HG02623 (cell line): ENCODE results near the gene ACTR2.
"Not testable (repeated sequence)": the region's sequence is repeated elsewhere in the genome, so short reads cannot be mapped to it uniquely, and the experiment has no call there.

Experiments
- ATAC-seq: cut with Tn5 transposase; IDR thresholded peaks from one replicate; pipeline ENCODE4 v1.9.1; 2021; ENCODE audit warnings: moderate library complexity; ENCODE audit not compliant: unreplicated experiment

ACTR2 gene

DNA sequence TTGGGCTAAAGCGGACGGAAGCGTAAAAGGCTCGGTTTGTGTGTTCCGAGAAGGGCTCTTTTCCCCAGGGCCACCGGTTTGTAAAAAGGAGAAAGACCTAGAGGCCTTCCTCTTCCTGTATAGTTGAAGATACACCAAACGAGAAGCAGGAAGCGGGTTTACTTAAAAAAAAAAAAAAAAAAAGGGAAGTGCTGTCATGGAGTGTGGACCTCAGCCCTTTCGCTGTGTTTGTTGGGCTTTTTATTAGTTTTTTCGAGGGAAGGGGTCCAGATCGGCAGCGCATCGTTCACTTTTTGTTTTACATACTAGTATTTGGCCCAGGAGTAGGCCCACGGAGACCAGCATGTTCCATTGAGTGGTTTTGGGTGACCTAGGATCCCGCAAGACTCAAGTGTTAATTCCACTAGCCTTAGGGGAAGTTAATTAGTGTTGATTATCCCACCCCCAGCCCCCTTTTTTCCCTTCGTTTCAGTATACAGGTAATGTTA is 676 bp downstream of the ACTR2 start:
- peak; percentile 29 for ATAC-seq

DNA sequence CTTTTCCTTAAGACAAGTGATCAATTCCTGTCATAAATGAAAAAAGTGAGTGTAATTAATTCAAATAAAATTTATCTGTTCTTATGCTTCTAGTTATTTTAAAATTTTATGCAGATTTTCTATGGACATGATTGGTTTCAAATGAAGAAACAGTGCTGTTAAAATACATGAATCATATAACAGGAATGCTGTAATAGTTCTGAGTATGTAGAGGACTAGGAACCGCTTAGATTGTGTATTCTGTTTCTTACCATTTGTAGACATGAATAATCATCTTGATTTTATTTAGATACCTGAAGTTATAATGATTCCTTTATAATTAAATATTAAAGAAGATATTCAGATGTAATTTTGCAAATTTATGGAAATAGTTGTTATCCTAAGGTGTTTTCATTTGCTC is 3.5 kb downstream of the ACTR2 start:
- no peak for ATAC-seq

GRCh38 chr2:65231892-65232477 is 4.4 kb downstream of the ACTR2 start:
- no peak for ATAC-seq

GRCh38 chr2:65232636-65233035 is 5.0 kb downstream of the ACTR2 start:
- ATAC-seq = no peak

DNA sequence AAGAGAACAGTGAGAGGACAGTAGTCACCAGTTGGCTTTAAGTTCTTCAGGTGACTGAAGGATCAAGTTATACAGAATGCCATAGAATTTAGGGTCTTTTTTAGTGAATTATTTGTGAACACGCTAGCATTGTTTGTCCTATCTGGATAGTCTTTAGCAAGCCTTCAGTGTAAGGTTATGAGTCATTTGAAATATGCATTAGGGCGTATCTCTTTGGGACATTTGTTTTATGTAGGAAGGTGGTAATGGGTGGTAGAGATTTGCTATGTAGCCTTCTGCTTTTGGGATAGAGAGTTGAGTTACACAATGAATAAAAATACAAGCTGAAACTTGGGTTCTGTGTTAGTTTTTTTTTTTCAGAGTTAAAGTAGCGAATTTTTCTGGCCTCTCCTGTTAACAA is 13.0 kb downstream of the ACTR2 start:
- no peak for ATAC-seq

DNA sequence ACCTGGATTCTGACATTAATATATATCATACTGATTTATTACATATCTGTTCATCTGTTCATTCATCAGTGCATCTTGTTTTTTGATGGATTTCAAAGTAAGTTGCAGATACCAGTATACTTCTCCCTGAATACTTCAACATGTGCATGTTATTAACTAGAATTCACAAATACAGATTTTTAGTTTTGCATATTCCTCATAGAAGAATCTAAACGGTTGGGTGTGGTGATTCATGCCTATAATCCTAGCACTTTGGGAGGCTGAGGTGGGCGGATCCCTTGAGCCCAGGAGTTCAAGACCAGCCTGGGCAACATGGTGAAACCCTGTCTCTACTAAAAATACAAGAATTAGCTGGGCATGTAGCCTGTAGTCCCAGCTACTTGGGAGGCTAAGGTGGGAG is 16.8 kb downstream of the ACTR2 start:
- ATAC-seq = not testable (repeated sequence)

DNA sequence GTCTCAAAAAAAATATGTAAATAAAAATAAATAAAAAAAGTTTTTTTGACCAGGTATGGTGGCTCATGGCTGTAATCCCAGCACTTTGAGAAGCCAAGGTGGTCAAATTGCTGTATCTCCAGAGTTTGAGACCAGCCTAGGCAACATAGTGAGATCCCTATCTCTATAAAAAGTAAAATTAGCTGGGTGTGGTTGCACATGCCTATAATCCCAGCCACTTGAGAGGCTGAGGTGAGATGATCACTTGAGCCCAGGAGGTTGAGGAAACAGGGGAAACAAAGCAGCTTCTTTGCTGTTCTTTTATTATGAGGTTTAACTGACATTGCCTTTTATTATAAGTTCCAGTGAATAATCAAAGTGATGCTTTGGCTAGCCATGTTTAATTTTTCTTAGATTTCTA is 25.0 kb downstream of the ACTR2 start:
- no peak for ATAC-seq

GRCh38 chr2:65255356-65255755 is 27.7 kb downstream of the ACTR2 start:
- no peak for ATAC-seq

DNA sequence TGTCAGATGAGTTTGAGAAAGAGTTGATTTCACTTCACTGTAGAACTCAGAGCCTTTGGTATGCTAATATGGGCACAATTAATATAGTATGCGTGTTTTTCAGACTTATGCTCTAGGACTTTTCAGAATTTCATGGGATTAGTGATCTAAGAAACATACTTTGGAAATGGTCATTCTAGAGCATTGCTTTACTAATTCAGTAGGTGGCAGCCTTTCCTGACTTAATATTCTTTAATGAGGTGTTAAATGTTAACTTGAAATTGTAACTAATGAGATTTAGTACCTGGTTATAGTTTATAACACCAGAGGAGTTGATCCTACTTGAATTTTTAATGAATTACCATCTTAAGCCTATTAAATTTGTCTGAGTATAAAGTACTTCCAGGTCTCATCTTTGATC is 28.4 kb downstream of the ACTR2 start:
- no peak for ATAC-seq

- ATAC-seq = not testable (repeated sequence)
Observed at GRCh38 chr2:65257866-65258265, 30.2 kb downstream of the ACTR2 start.

DNA sequence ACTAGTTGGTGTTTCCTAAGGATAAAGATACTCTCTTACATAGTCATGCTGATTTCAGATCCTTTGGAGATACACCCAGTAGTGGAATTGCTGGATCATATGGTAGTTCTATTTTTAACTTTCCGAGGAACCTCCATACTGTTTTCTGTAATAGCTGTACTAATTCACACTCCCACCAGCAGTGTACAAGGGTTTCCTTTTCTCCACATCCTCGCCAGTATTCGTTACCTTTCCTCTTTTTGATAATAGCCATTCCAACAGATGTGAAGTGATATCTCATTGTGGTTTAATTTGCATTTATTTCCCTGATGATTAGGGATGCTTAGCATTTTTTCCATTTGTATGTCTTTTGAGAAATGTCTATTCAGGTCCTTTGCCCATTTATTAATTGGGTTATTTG is 34.0 kb downstream of the ACTR2 start:
- ATAC-seq = no peak

- ATAC-seq = no peak
Observed at GRCh38 chr2:65263262-65263661, 35.6 kb downstream of the ACTR2 start.

- ATAC-seq = no peak
Observed at GRCh38 chr2:65263986-65264385, 36.4 kb downstream of the ACTR2 start.

- no peak for ATAC-seq
Observed at GRCh38 chr2:65264821-65265670, 37.4 kb downstream of the ACTR2 start.

DNA sequence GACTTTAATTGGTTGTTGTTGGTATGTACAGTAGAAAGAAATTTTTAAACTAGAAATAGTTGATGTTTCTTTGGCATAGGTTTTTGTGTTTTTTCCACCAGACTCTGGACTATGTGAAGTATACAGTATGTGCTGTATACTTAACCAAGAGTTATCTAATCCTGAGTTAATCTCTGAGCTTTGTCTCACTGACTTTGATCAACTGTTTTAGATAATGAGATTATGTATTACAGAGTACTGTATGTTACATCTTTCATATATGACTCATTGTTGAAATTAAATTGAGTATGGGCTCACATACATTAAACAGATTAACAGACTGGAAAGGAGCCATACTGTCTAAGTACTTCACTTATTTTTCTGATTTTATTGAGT is 38.0 kb downstream of the ACTR2 start:
- no peak for ATAC-seq

DNA sequence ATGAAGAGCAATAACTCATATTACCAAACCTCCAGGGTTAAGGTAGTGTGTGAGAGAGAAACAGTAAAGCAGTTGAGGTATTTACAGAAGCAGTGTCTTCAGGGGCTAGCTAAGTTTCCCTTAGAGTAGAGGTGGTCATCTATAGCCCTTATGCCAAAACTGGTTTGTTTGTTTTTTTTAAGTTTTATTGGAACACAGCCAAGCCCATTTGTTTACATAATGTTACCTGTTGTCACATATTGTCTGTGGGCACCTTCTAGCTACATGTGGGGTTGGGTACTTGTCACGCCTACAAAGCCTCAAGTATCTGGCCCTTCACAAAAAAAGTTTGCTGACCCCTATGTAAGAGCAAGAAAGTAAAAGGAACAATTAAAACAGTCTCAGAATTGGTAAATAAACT is 39.4 kb downstream of the ACTR2 start:
- no peak for ATAC-seq

- no peak for ATAC-seq
Observed at GRCh38 chr2:65268957-65269356, 41.3 kb downstream of the ACTR2 start.

DNA sequence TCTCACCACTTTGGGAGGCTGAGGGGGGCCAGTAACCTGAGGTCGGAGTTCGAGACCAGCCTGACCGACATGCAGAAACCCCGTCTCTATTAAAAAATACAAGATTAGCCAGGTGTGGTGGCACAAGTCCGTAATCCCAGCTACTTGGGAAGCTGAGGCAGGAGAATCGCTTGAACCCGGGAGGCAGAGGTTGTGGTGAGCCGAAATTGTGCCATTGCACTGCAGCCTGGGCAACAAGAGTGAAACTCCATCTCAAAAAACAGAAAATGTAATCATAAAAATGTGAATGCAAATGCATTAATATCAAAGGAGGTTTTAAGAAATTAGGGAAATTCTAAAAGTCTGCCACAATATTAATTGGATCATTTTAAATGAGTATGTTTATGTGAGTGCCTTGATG is 45.7 kb downstream of the ACTR2 start:
- no peak for ATAC-seq

DNA sequence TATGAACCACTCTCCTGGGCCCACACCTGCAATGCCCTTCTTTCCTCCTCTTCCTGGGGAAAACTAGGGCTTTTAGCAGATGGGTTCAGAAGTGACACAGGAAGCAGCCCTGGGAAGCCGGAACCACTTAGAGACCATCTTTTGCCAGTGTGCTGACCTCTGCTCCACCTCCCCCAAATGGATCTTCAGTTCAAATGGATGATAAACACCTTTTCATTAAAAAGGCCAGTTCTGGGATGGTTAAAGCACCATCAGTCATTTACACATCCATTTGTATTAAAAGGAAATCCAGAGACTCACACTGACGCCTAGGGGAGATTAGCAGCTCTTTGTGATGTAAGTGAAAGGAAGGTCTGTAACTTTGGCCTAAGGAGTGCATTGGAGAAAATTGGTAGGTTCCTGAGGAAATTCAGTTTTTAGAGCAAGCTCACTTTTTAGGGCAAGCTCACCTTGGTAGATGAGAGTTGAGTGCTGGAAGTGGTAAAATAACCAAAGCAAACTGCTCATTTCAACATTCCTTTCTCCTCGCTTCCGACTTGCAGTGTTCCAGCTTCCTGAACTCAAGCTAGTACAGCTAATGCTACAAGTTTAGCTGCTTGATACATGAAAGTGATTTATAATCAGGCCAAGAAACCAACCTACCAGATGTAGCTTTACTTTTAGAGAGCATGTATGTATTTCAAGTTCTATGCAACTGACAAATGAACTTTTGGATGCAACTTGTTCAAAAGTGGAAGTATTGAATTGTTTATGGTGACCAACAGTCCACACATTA is 47.7 kb downstream of the ACTR2 start:
- no peak for ATAC-seq

GRCh38 chr2:65276609-65277008 is 49.0 kb downstream of the ACTR2 start:
- no peak for ATAC-seq

GRCh38 chr2:65277118-65277517 is 49.5 kb downstream of the ACTR2 start:
- ATAC-seq = no peak
